Measurements from ENCODE around the gene NUFIP2. TPM values are rescaled to one million over a fixed set of nuclear protein-coding genes. Genes with fewer than 3 reads are reported as not detected.
A peak's percentile ranks its signal among the peaks of the same experiment; 100 is the strongest.

Gene NUFIP2
- total RNA-seq, 1 donor from 2014 or later, result 35.8 TPM

DNA sequence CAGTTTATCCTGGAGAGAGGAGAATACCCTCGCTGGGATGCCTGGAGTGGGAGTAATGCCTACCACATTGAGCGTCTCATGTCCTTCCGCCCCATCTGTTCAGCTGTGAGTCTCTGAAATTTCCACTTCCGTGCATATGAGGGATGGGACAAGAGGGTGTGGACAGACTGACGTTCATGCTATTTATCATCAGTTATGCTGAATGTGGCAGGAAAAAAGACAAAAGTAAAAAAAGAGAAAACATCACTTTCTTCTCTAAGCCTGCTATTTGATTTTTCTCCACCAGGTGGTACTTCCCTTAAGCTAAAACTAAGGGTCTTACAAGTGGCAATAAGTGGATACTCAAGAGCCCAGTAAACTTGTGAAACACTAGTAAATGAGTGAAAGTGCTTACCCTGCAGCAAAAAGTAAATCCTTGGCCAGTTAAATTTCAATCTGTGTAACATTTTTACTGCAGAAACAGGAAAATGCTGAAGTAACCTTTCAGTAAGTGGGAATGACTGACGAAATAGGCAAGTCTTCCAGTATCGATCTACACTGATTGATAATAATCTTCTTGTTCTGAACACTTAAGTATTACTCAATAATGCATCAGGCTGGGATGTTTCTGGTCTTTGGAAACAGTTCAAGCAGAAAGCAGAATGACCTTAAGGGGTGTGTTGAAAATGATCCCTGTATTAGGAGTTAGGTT is 41.7 kb downstream of the NUFIP2 start:
- TF ChIP-seq, protein P1, sequence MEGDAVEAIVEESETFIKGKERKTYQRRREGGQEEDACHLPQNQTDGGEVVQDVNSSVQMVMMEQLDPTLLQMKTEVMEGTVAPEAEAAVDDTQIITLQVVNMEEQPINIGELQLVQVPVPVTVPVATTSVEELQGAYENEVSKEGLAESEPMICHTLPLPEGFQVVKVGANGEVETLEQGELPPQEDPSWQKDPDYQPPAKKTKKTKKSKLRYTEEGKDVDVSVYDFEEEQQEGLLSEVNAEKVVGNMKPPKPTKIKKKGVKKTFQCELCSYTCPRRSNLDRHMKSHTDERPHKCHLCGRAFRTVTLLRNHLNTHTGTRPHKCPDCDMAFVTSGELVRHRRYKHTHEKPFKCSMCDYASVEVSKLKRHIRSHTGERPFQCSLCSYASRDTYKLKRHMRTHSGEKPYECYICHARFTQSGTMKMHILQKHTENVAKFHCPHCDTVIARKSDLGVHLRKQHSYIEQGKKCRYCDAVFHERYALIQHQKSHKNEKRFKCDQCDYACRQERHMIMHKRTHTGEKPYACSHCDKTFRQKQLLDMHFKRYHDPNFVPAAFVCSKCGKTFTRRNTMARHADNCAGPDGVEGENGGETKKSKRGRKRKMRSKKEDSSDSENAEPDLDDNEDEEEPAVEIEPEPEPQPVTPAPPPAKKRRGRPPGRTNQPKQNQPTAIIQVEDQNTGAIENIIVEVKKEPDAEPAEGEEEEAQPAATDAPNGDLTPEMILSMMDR (IDR thresholded peaks at IDR 0.05; ENCODE audit: insufficient read depth, low read length, poor library complexity, severe bottlenecking), result peak; percentile 45
- Histone ChIP-seq H3K36me3 (ENCODE audit: control insufficient read depth, insufficient read depth, low read length) (no peaks in the 10 kb centered on the region), H3K4me3 (ENCODE audit: low read depth, low read length) (no peak overlapping the region), H3K27me3 (ENCODE audit: control insufficient read depth, insufficient read depth, low read length) (no peaks in the 10 kb centered on the region)
- no peak for DNase-seq (ENCODE audit: low read depth)

DNA sequence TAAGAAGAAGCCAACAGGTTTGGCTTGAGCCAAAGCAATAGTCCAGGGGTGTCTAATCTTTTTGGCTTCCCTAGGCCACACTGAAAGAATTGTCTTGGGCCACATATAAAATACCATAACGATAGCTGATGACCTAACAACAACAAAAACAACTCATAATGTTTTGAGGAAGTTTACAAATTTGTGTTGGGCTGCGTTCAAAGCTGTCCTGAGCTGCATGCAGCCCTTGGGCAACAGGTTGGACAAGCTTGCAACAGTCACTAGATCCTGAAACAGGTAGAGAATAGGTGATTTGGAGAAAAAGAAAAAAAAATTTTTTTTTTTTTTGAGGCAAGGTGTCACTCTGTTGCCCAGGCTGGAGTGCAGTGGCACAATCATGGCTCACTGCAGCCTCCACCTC is 42.8 kb downstream of the NUFIP2 start:
- DNase-seq (ENCODE audit: low read depth), result no peak
- TF ChIP-seq, protein P1 (IDR thresholded peaks at IDR 0.05; ENCODE audit: insufficient read depth, low read length, poor library complexity, severe bottlenecking), result no peak
- Histone ChIP-seq H3K36me3 (ENCODE audit: control insufficient read depth, insufficient read depth, low read length) (no peaks in the 10 kb centered on the region), H3K4me3 (ENCODE audit: low read depth, low read length) (no peak overlapping the region), H3K27me3 (ENCODE audit: control insufficient read depth, insufficient read depth, low read length) (no peaks in the 10 kb centered on the region)

DNA sequence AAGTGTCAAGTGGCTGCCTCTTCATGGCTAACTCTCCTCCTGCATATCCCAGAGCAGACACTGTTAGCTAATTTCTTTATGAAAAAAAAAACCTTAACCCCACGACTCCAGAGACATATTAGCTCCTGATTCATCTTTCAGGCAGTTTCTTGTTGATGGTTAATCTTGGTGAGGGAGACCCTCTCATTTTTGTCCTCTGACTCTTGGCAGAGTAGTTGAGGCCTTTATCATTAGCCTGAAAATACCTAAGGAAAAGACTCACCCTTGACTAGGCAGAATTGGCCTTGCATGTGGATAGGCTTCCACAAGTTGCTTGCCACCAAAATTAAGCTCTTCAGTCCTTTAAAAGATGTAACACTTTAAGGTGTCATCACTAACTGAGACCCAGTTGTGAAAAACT is 43.3 kb downstream of the NUFIP2 start:
- no peak for DNase-seq (ENCODE audit: low read depth)
- no peaks in the 10 kb centered on the region for H3K27me3 ChIP-seq (ENCODE audit: control insufficient read depth, insufficient read depth, low read length)
- no peak overlapping the region for H3K4me3 ChIP-seq (ENCODE audit: low read depth, low read length)
- H3K36me3 ChIP-seq (ENCODE audit: control insufficient read depth, insufficient read depth, low read length), result no peaks in the 10 kb centered on the region
- TF ChIP-seq, protein P1 (IDR thresholded peaks at IDR 0.05; ENCODE audit: insufficient read depth, low read length, poor library complexity, severe bottlenecking), result no peak

DNA sequence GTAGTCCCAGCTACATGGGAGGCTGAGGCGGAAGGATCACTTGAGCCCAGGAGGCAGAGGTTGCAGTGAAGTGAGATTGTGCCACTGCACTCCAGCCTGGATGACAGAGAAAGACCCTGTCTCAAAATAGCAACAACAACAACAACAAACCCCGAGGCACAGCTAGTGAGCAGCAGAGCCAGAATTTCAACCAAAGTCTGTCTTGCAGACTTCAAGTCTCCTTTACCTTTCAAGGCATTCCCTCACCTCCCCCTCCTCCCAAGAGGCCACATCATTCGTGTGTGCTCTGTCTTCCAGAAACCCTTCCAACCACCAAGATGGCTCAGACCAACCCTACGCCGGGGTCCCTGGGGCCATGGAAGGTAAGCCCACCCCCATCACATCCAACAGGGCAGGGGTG is 45.1 kb downstream of the NUFIP2 start:
- no peak overlapping the region for H3K4me3 ChIP-seq (ENCODE audit: low read depth, low read length)

DNA sequence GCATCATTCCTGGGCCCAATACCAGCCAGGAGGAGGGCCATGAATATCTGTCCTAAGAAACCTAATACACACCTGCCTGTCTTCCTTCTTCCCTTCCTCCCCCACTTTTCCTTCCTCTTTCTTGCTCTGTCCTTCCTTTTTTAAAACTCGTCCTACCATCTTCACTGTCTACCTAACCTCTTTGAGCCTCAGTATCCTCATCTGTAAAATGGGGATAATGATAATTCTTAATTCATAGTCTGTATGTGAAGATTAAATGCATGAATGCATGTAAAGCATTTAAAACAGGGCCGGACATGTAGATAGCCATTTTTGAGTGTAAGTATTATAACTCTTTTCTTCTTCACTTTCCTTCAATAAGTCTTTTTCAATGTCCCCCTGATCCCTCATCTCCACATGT is 46.7 kb downstream of the NUFIP2 start:
- Histone ChIP-seq H3K36me3 (ENCODE audit: control insufficient read depth, insufficient read depth, low read length) (no peaks in the 10 kb centered on the region), H3K27me3 (ENCODE audit: control insufficient read depth, insufficient read depth, low read length) (no peaks in the 10 kb centered on the region), H3K4me3 (ENCODE audit: low read depth, low read length) (no peak overlapping the region)
- DNase-seq (ENCODE audit: low read depth), result no peak
- TF ChIP-seq, protein P1 (IDR thresholded peaks at IDR 0.05; ENCODE audit: insufficient read depth, low read length, poor library complexity, severe bottlenecking), result no peak

More for the DNA sequence above, 45.1 kb downstream of the NUFIP2 start:
- H3K36me3 ChIP-seq (ENCODE audit: control insufficient read depth, insufficient read depth, low read length), result no peaks in the 10 kb centered on the region
- no peaks in the 10 kb centered on the region for H3K27me3 ChIP-seq (ENCODE audit: control insufficient read depth, insufficient read depth, low read length)
- TF ChIP-seq, protein P1 (IDR thresholded peaks at IDR 0.05; ENCODE audit: insufficient read depth, low read length, poor library complexity, severe bottlenecking), result no peak
- DNase-seq (ENCODE audit: low read depth), result no peak

DNA sequence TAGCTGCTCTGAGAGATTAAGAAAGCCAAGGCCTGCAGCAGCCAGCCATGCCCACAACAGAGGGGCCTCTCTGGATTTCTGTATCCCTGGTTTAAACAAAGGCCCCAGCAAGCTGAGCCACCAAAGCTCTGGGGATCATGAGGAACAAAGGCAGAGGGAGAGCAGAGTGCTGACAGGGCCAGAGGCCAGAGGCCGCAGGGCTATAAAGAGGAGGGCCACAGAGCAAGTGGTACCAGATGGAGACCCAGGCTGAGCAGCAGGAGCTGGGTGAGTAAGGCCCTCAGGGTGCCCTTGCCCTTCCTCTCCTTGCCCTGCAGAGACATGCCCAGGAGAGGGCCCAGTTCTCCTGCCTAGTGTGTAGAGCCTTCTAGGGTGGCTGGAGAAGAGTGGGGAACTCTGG is 47.3 kb downstream of the NUFIP2 start, which contains the start of gene CRYBA1:
Gene CRYBA1, plus strand, starts transcription at position 232 of the 400 bp plus-strand sequence. Its CDS starts 5 bp downstream, at position 237.
- TF ChIP-seq, protein P1 (IDR thresholded peaks at IDR 0.05; ENCODE audit: insufficient read depth, low read length, poor library complexity, severe bottlenecking), result no peak
- no peaks in the 10 kb centered on the region for H3K27me3 ChIP-seq (ENCODE audit: control insufficient read depth, insufficient read depth, low read length)
- no peak for DNase-seq (ENCODE audit: low read depth)

More for the DNA sequence above, 47.3 kb downstream of the NUFIP2 start, which contains the start of gene CRYBA1:
- no peaks in the 10 kb centered on the region for H3K36me3 ChIP-seq (ENCODE audit: control insufficient read depth, insufficient read depth, low read length)
- H3K4me3 ChIP-seq (ENCODE audit: low read depth, low read length), result no peak within 1 kb of the TSS

Measured in kidney epithelial cell (primary cell).